ENCODE measurements around the gene PPHLN1. TPM values are rescaled to one million over a fixed set of nuclear protein-coding genes. Genes with fewer than 3 reads are reported as not detected.

The PPHLN1 gene
- total RNA-seq, 1 donor from 2014 or later, result 65.3 TPM

DNA sequence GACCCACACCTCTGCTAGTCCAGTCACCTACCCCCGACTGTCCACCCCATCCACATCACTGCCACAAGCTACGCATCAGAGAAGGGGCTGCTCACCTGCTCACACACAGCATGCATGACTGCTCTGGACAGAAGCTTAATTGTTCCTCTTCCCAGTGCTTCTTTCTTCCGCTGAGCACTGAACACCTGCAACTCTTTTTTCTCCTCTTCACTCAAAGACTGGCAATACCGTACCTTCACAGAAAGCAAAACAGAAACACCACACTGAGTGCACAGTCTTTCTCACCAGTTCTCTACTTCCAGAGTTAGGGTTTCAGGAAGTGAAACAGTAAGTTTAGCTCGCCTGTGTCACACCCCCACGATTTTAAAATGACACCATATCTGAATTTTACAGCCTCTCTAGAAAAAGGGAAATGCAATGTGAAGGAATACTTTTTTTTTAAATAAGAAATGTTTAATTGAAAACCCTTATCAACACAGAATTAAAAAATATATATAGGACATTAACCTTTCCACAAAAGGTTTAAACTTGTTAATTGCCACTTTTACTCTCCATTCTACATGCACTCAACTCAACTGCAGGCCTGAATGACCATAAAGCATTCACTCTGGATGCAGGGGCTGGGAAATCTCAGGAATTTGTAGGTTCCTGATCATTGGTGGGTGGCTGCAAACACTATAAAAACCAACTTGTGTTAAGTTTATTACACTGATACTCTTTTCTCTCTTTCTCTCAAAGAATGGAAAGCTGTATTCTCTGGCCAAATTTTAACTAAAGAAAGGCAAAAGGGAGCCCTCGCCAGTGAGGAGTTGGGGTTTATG lies 143.6 kb downstream of the PPHLN1 start:
- TF ChIP-seq CTCF (IDR thresholded peaks at IDR 0.05; ENCODE audit: insufficient read depth, low read depth, low read length) (no peak), EZH2 (IDR thresholded peaks at IDR 0.05; ENCODE audit: insufficient read depth, low read length) (no peak)
- no peak for FAIRE-seq
- H4K20me1 ChIP-seq (ENCODE audit: insufficient read depth, low read length), result peaks cover 55% of the 10 kb centered on the region
- Mint-ChIP-seq H3K27ac (ENCODE audit: unreplicated experiment) (peak overlapping the region; percentile 6), H3K4me3 (ENCODE audit: unreplicated experiment) (no peak overlapping the region), H3K4me1 (ENCODE audit: low read depth, unreplicated experiment) (peaks cover 46% of the 10 kb centered on the region), H3K36me3 (ENCODE audit: low read depth, unreplicated experiment) (peaks cover 28% of the 10 kb centered on the region), H3K9me3 (ENCODE audit: unreplicated experiment) (no peaks in the 10 kb centered on the region), H3K27me3 (ENCODE audit: low read depth, unreplicated experiment) (no peaks in the 10 kb centered on the region)
- H3K27ac ChIP-seq (ENCODE audit: low read depth, low read length), result peak overlapping the region; percentile 5
- peaks cover 55% of the 10 kb centered on the region for H3K36me3 ChIP-seq (ENCODE audit: insufficient read depth, low read length)
- no peak overlapping the region for H3K4me3 ChIP-seq (ENCODE audit: insufficient read depth, low read depth, low read length)
- H3K9ac ChIP-seq (ENCODE audit: low read length), result no peak overlapping the region
- DNase-seq (ENCODE audit: low read depth), result no peak
- no peaks in the 10 kb centered on the region for H3K9me3 ChIP-seq (ENCODE audit: insufficient read depth, low read depth, low read length)
- no peak overlapping the region for H3K4me2 ChIP-seq (ENCODE audit: low read length)
- H3K4me1 ChIP-seq (ENCODE audit: insufficient read depth, low read length), result peaks cover 12% of the 10 kb centered on the region
- no peaks in the 10 kb centered on the region for H3K27me3 ChIP-seq (ENCODE audit: insufficient read depth, low read length)
- H3K79me2 ChIP-seq (ENCODE audit: insufficient read depth, low read length), result peaks cover 48% of the 10 kb centered on the region
- H2AFZ ChIP-seq (ENCODE audit: low read depth, low read length), result no peak overlapping the region

- no peak overlapping the region for H3K4me3 ChIP-seq (ENCODE audit: insufficient read depth, low read depth, low read length)
These were observed 146.4 kb downstream of the PPHLN1 start for GRCh38 chr12:42472376-42472775.

More at GRCh38 chr12:42472376-42472775, 146.4 kb downstream of the PPHLN1 start:
- no peaks in the 10 kb centered on the region for H3K9me3 Mint-ChIP-seq (ENCODE audit: unreplicated experiment)
- peaks cover 16% of the 10 kb centered on the region for H3K36me3 Mint-ChIP-seq (ENCODE audit: low read depth, unreplicated experiment)
- H3K36me3 ChIP-seq (ENCODE audit: insufficient read depth, low read length), result peaks cover 32% of the 10 kb centered on the region
- H3K27ac Mint-ChIP-seq (ENCODE audit: unreplicated experiment), result peak overlapping the region; percentile 42
- H3K4me3 Mint-ChIP-seq (ENCODE audit: unreplicated experiment), result no peak overlapping the region
- H2AFZ ChIP-seq (ENCODE audit: low read depth, low read length), result no peak overlapping the region
- H3K27me3 Mint-ChIP-seq (ENCODE audit: low read depth, unreplicated experiment), result no peaks in the 10 kb centered on the region
- H3K9ac ChIP-seq (ENCODE audit: low read length), result no peak overlapping the region
- H3K79me2 ChIP-seq (ENCODE audit: insufficient read depth, low read length), result peaks cover 66% of the 10 kb centered on the region
- DNase-seq (ENCODE audit: low read depth), result no peak
- peaks cover 54% of the 10 kb centered on the region for H3K4me1 Mint-ChIP-seq (ENCODE audit: low read depth, unreplicated experiment)
- FAIRE-seq, result no peak
- no peak overlapping the region for H3K27ac ChIP-seq (ENCODE audit: low read depth, low read length)
- H3K4me2 ChIP-seq (ENCODE audit: low read length), result no peak overlapping the region
- no peaks in the 10 kb centered on the region for H3K9me3 ChIP-seq (ENCODE audit: insufficient read depth, low read depth, low read length)
- no peaks in the 10 kb centered on the region for H3K27me3 ChIP-seq (ENCODE audit: insufficient read depth, low read length)
- H4K20me1 ChIP-seq (ENCODE audit: insufficient read depth, low read length), result peaks cover 71% of the 10 kb centered on the region
- TF ChIP-seq CTCF (IDR thresholded peaks at IDR 0.05; ENCODE audit: insufficient read depth, low read depth, low read length), result no peak
- TF ChIP-seq EZH2 (IDR thresholded peaks at IDR 0.05; ENCODE audit: insufficient read depth, low read length), result no peak
- peaks cover 22% of the 10 kb centered on the region for H3K4me1 ChIP-seq (ENCODE audit: insufficient read depth, low read length)
